ENCODE results near the gene HCFC1. TPM values are rescaled to one million over a fixed set of nuclear protein-coding genes. Genes with fewer than 3 reads are reported as not detected.

Gene HCFC1
- total and polyA plus RNA-seq, 2 of the 8 experiments (the other 6 are each of a cell fraction or from before 2014, with no cell fraction given) = 24.9 to 117 TPM

DNA sequence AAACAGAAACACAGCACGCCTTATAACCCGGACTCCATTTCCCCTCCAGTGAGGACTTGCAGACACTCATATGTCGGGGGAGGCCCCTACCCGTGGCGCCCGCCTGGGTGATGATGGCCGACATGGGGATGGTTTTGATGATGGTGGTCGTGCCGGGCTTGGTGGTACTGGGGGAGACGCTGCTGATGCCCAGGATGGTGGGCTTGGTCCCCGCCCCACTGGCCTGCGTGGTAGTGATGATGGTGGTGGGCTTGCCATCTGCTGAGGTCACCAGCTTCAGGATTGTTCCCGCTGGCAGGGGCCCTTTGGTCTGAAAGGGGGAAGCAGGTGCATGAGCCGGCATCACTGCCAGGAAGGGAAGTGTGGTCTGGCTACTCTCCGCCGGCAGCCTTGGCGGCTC is 14.4 kb downstream of the HCFC1 start:
- Histone ChIP-seq H4K5ac (ENCODE audit: insufficient read length, low read depth, low read length) (no peak overlapping the region), H4K20me1 (replicated peaks in 1 of 2; ENCODE audit: control insufficient read depth in 1 of 2, insufficient read depth in 2 of 2, low read length in 2 of 2) (peaks cover 2 to 7% of the 10 kb centered on the region in 2 experiments), H3K23ac (ENCODE audit: insufficient read length) (no peak overlapping the region), H2BK5ac (ENCODE audit: low read depth, low read length) (no peak overlapping the region), H3K79me2 (ENCODE audit: control insufficient read depth in 1 of 2, insufficient read depth in 2 of 2, low read length in 2 of 2) (peaks cover 0 to 2% of the 10 kb centered on the region in 2 experiments; a peak in 1 of 4 replicates), H3K9ac (replicated peaks in 1 of 4; ENCODE audit: extremely low read depth in 1 of 4, low read depth in 3 of 4, low read length in 3 of 4) (no peak overlapping the region), H3K27ac (ENCODE audit: low read depth, low read length) (no peak overlapping the region), H3K9me3 (ENCODE audit: insufficient read depth in 2 of 2, low read depth in 1 of 2, low read length in 1 of 2) (no peaks in the 10 kb centered on the region), H3K27me3 (replicated peaks in 1 of 4; ENCODE audit: control insufficient read depth in 3 of 4, extremely low read depth in 1 of 4, insufficient read depth in 3 of 4, low read length in 3 of 4) (no peaks in the 10 kb centered on the region), H3K14ac (ENCODE audit: insufficient read length) (no peak overlapping the region), H3K4me2 (ENCODE audit: insufficient read depth in 1 of 2, low read depth in 2 of 2, low read length in 2 of 2) (no peak overlapping the region), H3K18ac (ENCODE audit: extremely low read depth, low read length) (no peak overlapping the region), H3K23me2 (ENCODE audit: low read depth, low read length) (no peaks in the 10 kb centered on the region), H2AFZ (ENCODE audit: low read length) (no peak overlapping the region), H3K4me1 (replicated peaks in 1 of 4; ENCODE audit: control insufficient read depth in 3 of 4, insufficient read depth in 4 of 4, low read length in 3 of 4) (no peaks in the 10 kb centered on the region), H3K4me3 (ENCODE audit: extremely low read depth in 1 of 4, insufficient read depth in 2 of 4, low read depth in 3 of 4, low read length in 4 of 4) (no peak overlapping the region), H3K79me1 (ENCODE audit: low read depth, low read length) (no peaks in the 10 kb centered on the region), H2BK15ac (ENCODE audit: low read length) (no peak overlapping the region), H2BK20ac (ENCODE audit: low read length) (no peak overlapping the region), H4K91ac (replicated peaks; ENCODE audit: insufficient read length, low read length) (no peak overlapping the region), H2AK5ac (ENCODE audit: low read depth, low read length) (no peak overlapping the region), H2BK120ac (replicated peaks; ENCODE audit: low read depth, low read length) (no peak overlapping the region), H3K56ac (replicated peaks; ENCODE audit: insufficient read length, low read depth, low read length) (no peak overlapping the region), H3K36me3 (ENCODE audit: control insufficient read depth in 2 of 4, insufficient read depth in 4 of 4, low read length in 3 of 4) (peaks cover 23 to 95% (median 61%) of the 10 kb centered on the region in 4 experiments), H3K4ac (replicated peaks; ENCODE audit: insufficient read length, low read depth, low read length) (no peak overlapping the region), H2BK12ac (ENCODE audit: low read depth, low read length) (no peak overlapping the region), H4K8ac (ENCODE audit: extremely low read depth, insufficient read depth, low read length) (no peak overlapping the region)
- POLR2A ChIA-PET (ENCODE audit: partially characterized antibody) = interaction anchor here (5.0 kb wide), 1 partner anchor 11 kb away, joined by 26 read pairs; no protein-coding TSS in a partner anchor
- DNase-seq (ENCODE audit: low read depth in 1 of 2, low spot score in 2 of 2) = no peak
- FAIRE-seq = no peak
- 89% methylated on average over 5 of the region's 17 CpGs; no CpG with 5 or more reads in 1 of the 2 experiments for WGBS, 2 experiments (ENCODE audit: extremely low coverage in 1 of 2, insufficient coverage in 1 of 2, insufficient read length in 1 of 2, insufficient replicate concordance in 2 of 2, low coverage in 1 of 2, low lambda C conversion rate in 2 of 2, missing lambda C conversion rate in 1 of 2)
- CTCF ChIA-PET (ENCODE audit: partially characterized antibody) = no interaction called here
- TF ChIP-seq SIN3A (conservative IDR thresholded peaks at IDR 0.05 in 1 of 2, IDR thresholded peaks at IDR 0.05 in 1 of 2; ENCODE audit: low read depth in 1 of 2, low read length in 2 of 2) = no peak
- TF ChIP-seq RFX5 (IDR thresholded peaks at IDR 0.05; ENCODE audit: borderline replicate concordance, low read depth, low read length) = no peak
- TF ChIP-seq CREB1 (IDR thresholded peaks at IDR 0.05) = no peak
- no peak for TF ChIP-seq HDAC2 (IDR thresholded peaks at IDR 0.05; ENCODE audit: borderline replicate concordance in 1 of 2, low read depth in 2 of 2, low read length in 2 of 2)
- no peak for TF ChIP-seq SP2 (IDR thresholded peaks at IDR 0.05; ENCODE audit: low read length)
- TF ChIP-seq MAFK (IDR thresholded peaks at IDR 0.05; ENCODE audit: low read depth, low read length) = no peak
- TF ChIP-seq POU5F1 (IDR thresholded peaks at IDR 0.05; ENCODE audit: low read depth, low read length) = no peak
- TF ChIP-seq RXRA (IDR thresholded peaks at IDR 0.05; ENCODE audit: insufficient read depth, low read depth, low read length) = no peak
